MM.1S (cell line): ENCODE results near the gene FBP2.
A peak's percentile ranks its signal among the peaks of the same experiment; 100 is the strongest.

Experiments
- DNase-seq: peaks from one replicate; pipeline ENCODE4 v3.0.0-alpha.2; 2015
- H2AFZ ChIP-seq: fragments of 300-600 bp; sonication (generic); 2 replicates; pipeline ENCODE4 v1.6.0; 2016; ENCODE audit warnings: antibody characterized with exemption, low read length
- H3F3A ChIP-seq: fragments of 300-600 bp; sonication (generic); 2 replicates; pipeline ENCODE4 v1.6.1; 2016; ENCODE audit warnings: mild to moderate bottlenecking, antibody characterized with exemption, low read length, moderate library complexity, mixed read lengths; ENCODE audit not compliant: insufficient read depth
- H3K27ac ChIP-seq: fragments of 300-600 bp; sonication (generic); 2 replicates; pipeline ENCODE4 v1.5.1; 2016; ENCODE audit warnings: mild to moderate bottlenecking, low read length
- H3K27me3 ChIP-seq: fragments of 300-600 bp; sonication (generic); replicated peaks from 2 replicates; pipeline ENCODE4 v1.6.0; 2016; ENCODE audit warnings: low read length; ENCODE audit not compliant: insufficient read depth
- H3K36me3 ChIP-seq: fragments of 300-600 bp; sonication (generic); replicated peaks from 2 replicates; pipeline ENCODE4 v1.6.1; 2016; ENCODE audit warnings: mild to moderate bottlenecking, low read length, mixed read lengths; ENCODE audit not compliant: insufficient read depth
- H3K4me1 ChIP-seq: fragments of 300-600 bp; sonication (generic); 2 replicates; pipeline ENCODE4 v1.6.1; 2016; ENCODE audit warnings: low read length, mixed read lengths
- H3K4me2 ChIP-seq: fragments of 300-600 bp; sonication (generic); 2 replicates; pipeline ENCODE4 v1.6.0; 2016; ENCODE audit warnings: low read depth, low read length
- H3K4me3 ChIP-seq: fragments of 300-600 bp; sonication (generic); 2 replicates; pipeline ENCODE4 v1.5.1; 2016; ENCODE audit warnings: low read length, mixed read lengths
- H3K79me2 ChIP-seq: fragments of 300-600 bp; sonication (generic); 2 replicates; pipeline ENCODE4 v1.6.1; 2016; ENCODE audit warnings: mixed run types, low read length, mixed read lengths
- H3K9ac ChIP-seq: fragments of 300-600 bp; sonication (generic); 2 replicates; pipeline ENCODE4 v1.6.1; 2016; ENCODE audit warnings: low read length, mixed read lengths
- H3K9me2 ChIP-seq: fragments of 300-600 bp; sonication (generic); replicated peaks from 2 replicates; pipeline ENCODE4 v1.6.1; 2016; ENCODE audit warnings: mild to moderate bottlenecking, low read length, mixed read lengths; ENCODE audit not compliant: insufficient read depth
- H3K9me3 ChIP-seq: fragments of 300-600 bp; sonication (generic); replicated peaks from 2 replicates; pipeline ENCODE4 v1.6.1; 2016; ENCODE audit warnings: mild to moderate bottlenecking, low read length, mixed read lengths; ENCODE audit not compliant: insufficient read depth
- H4K20me1 ChIP-seq: fragments of 300-600 bp; sonication (generic); 2 replicates; pipeline ENCODE4 v1.6.1; 2016; ENCODE audit warnings: mild to moderate bottlenecking, low read length, moderate library complexity, mixed read lengths; ENCODE audit not compliant: insufficient read depth
- CTCF ChIP-seq: fragments of 300-600 bp; sonication (generic); IDR thresholded peaks from 2 replicates; pipeline ENCODE4 v1.5.1; 2016; ENCODE audit warnings: antibody characterized with exemption, low read length, mixed read lengths
- EZH2 ChIP-seq: fragments of 300-600 bp; sonication (generic); optimal IDR thresholded peaks from 2 replicates; pipeline ENCODE3; 2017; ENCODE audit warnings: low read depth, mild to moderate bottlenecking, antibody characterized with exemption, low read length, mixed read lengths
- EZH2phosphoT487 ChIP-seq: fragments of 300-600 bp; sonication (generic); IDR thresholded peaks from 2 replicates; pipeline ENCODE4 v1.6.1; 2018; ENCODE audit warnings: antibody characterized with exemption, low read length

Gene FBP2

GRCh38 chr9:94611638-94612068, 18.0 kb upstream of the FBP2 start:
- TF ChIP-seq EZH2phosphoT487 (no peak), CTCF (no peak), EZH2 (no peak)
- peak; percentile 72 for DNase-seq
- H3K27me3 ChIP-seq, result no peaks in the 10 kb centered on the region
- H3K9me2 ChIP-seq, result no peaks in the 10 kb centered on the region
- H3K4me1 ChIP-seq, result peaks cover 17% of the 10 kb centered on the region
- no peak overlapping the region for H3K27ac ChIP-seq
- H3K79me2 ChIP-seq, result no peaks in the 10 kb centered on the region
- H4K20me1 ChIP-seq, result no peaks in the 10 kb centered on the region
- no peaks in the 10 kb centered on the region for H3K9me3 ChIP-seq
- no peak overlapping the region for H3K4me2 ChIP-seq
- no peak overlapping the region for H2AFZ ChIP-seq
- H3F3A ChIP-seq, result no peaks in the 10 kb centered on the region
- no peak overlapping the region for H3K4me3 ChIP-seq
- no peak overlapping the region for H3K9ac ChIP-seq
- H3K36me3 ChIP-seq, result no peaks in the 10 kb centered on the region

- DNase-seq, result no peak
- no peaks in the 10 kb centered on the region for H3K9me2 ChIP-seq
- no peaks in the 10 kb centered on the region for H3K27me3 ChIP-seq
- H4K20me1 ChIP-seq, result no peaks in the 10 kb centered on the region
- no peaks in the 10 kb centered on the region for H3F3A ChIP-seq
- H3K9me3 ChIP-seq, result no peaks in the 10 kb centered on the region
- no peak overlapping the region for H3K27ac ChIP-seq
- H3K36me3 ChIP-seq, result no peaks in the 10 kb centered on the region
- H3K4me3 ChIP-seq, result no peak overlapping the region
- TF ChIP-seq EZH2phosphoT487 (no peak), CTCF (no peak), EZH2 (no peak)
- no peak overlapping the region for H2AFZ ChIP-seq
- H3K4me1 ChIP-seq, result peaks cover 18% of the 10 kb centered on the region
- no peaks in the 10 kb centered on the region for H3K79me2 ChIP-seq
- H3K9ac ChIP-seq, result no peak overlapping the region
- no peak overlapping the region for H3K4me2 ChIP-seq
Measured at GRCh38 chr9:94610181-94610606, 16.6 kb upstream of the FBP2 start.

GRCh38 chr9:94607423-94607691, 13.7 kb upstream of the FBP2 start:
- Histone ChIP-seq H3K79me2 (no peaks in the 10 kb centered on the region), H3K9me2 (no peaks in the 10 kb centered on the region), H3K4me2 (peak overlapping the region; percentile 21; the same call in 1 of the 2 replicates), H3K27me3 (no peaks in the 10 kb centered on the region), H3K27ac (no peak overlapping the region), H3K4me3 (no peak overlapping the region), H2AFZ (no peak overlapping the region), H3F3A (peaks cover 10% of the 10 kb centered on the region; the same call in 1 of the 2 replicates), H3K36me3 (no peaks in the 10 kb centered on the region), H3K9me3 (no peaks in the 10 kb centered on the region), H4K20me1 (no peaks in the 10 kb centered on the region), H3K4me1 (peaks cover 34% of the 10 kb centered on the region), H3K9ac (no peak overlapping the region)
- no peak for DNase-seq
- TF ChIP-seq EZH2phosphoT487 (no peak), EZH2 (no peak), CTCF (no peak)
